ENCODE data around the gene DNAAF9.

DNA sequence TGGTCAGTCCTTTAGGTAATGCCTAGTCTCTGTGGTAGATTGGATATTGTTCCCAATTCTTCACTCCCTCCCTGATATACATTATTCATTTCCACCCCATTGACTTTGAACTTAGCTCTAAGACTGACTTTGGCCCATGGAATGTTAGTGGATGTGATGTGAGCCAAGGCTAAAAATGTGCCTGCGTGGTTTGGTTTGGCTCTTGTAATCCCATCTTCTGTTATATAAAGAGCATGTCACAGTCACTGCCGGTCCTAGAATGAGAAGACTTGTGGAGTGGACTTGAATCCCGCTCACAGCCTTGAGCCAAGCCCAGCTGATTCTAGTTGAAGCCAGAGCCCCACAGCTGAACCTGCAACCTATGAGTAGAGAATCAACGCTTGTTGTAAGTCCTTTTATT, 23.6 kb upstream of the DNAAF9 start:
- TF ChIP-seq POLR2A (IDR thresholded peaks at IDR 0.05; ENCODE audit: low read depth, low read length): no peak
- TF ChIP-seq, protein P1, sequence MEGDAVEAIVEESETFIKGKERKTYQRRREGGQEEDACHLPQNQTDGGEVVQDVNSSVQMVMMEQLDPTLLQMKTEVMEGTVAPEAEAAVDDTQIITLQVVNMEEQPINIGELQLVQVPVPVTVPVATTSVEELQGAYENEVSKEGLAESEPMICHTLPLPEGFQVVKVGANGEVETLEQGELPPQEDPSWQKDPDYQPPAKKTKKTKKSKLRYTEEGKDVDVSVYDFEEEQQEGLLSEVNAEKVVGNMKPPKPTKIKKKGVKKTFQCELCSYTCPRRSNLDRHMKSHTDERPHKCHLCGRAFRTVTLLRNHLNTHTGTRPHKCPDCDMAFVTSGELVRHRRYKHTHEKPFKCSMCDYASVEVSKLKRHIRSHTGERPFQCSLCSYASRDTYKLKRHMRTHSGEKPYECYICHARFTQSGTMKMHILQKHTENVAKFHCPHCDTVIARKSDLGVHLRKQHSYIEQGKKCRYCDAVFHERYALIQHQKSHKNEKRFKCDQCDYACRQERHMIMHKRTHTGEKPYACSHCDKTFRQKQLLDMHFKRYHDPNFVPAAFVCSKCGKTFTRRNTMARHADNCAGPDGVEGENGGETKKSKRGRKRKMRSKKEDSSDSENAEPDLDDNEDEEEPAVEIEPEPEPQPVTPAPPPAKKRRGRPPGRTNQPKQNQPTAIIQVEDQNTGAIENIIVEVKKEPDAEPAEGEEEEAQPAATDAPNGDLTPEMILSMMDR (IDR thresholded peaks at IDR 0.05; ENCODE audit: extremely low read depth in 1 of 2, insufficient read depth in 1 of 2, low read depth in 1 of 2, low read length in 2 of 2): no peak
- TF ChIP-seq POLR2AphosphoS5 (IDR thresholded peaks at IDR 0.05; ENCODE audit: insufficient read depth, low read depth, low read length): no peak
- no peak for TF ChIP-seq EZH2 (IDR thresholded peaks at IDR 0.05; ENCODE audit: borderline replicate concordance, low read depth, low read length, severe bottlenecking)

All from endothelial cell of umbilical vein (primary cell).